Subcutaneous abdominal adipose tissue (tissue), 5 donors: ENCODE measurements around the gene NNMT.
A peak's percentile ranks its signal among the peaks of the same experiment; 100 is the strongest.

Source experiments
- H3K27ac ChIP-seq: one replicate; pipeline ENCODE4 v1.7.0; 2013; ENCODE audit warnings: low read depth, mild to moderate bottlenecking, inconsistent platforms, low read length, moderate library complexity
- H3K27me3 ChIP-seq, 5 donors: one replicate each; pipeline ENCODE4 v1.7.0; 2013; ENCODE audit warnings: low read length in 5 of 5, inconsistent platforms in 1 of 5; ENCODE audit not compliant: control insufficient read depth in 5 of 5, insufficient read depth in 4 of 5
- H3K36me3 ChIP-seq, 5 donors: one replicate each; pipeline ENCODE4 v1.7.0; 2013; ENCODE audit warnings: low read length in 5 of 5; ENCODE audit not compliant: control insufficient read depth in 5 of 5, insufficient read depth in 5 of 5
- H3K4me1 ChIP-seq, 5 donors: one replicate each; pipeline ENCODE4 v1.7.0; 2013; ENCODE audit warnings: low read length in 5 of 5, mild to moderate bottlenecking in 3 of 5, moderate library complexity in 1 of 5; ENCODE audit not compliant: control insufficient read depth in 5 of 5, insufficient read depth in 5 of 5
- H3K4me3 ChIP-seq, 5 donors: one replicate each; pipeline ENCODE4 v1.7.0; 2013; ENCODE audit warnings: low read length in 5 of 5, low read depth in 1 of 5
- H3K9ac ChIP-seq, 5 donors: one replicate each; pipeline ENCODE4 v1.7.0; 2013; ENCODE audit warnings: low read length in 5 of 5, mild to moderate bottlenecking in 4 of 5, moderate library complexity in 3 of 5
- H3K9me3 ChIP-seq, 5 donors: one replicate each; pipeline ENCODE4 v1.7.0; 2013; ENCODE audit warnings: low read length in 5 of 5; ENCODE audit not compliant: control insufficient read depth in 5 of 5
- donor health status: healthy.
- donor health status: healthy.
- donor health status: healthy.
- donor health status: healthy.
- donor health status: healthy.

Gene NNMT

DNA sequence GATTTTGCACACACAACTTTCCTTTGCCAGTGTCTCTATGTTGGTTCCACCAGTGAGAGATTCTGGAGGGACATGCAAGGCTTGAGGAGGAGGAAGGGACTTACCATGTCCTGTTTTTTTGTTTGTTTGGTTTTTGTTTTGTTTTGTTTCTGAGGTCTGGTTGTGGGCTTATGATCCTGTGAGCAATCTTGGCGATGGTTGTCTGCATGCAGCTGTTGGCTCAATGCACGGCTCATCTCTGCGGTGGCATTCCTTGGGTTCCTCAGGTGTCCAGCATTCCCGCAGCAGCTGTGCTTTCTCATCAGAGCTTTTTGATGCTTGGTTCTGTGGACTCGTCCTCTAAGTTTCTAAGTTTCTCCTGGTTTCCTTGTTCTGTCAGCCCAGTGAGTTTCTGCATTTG lies 4.8 kb upstream of the NNMT start:
- Histone ChIP-seq H3K9me3 (no peaks in the 10 kb centered on the region), H3K36me3 (no peaks in the 10 kb centered on the region), H3K27ac (peak overlapping the region; percentile 99), H3K9ac (peak overlapping the region in 3 of 5 donors; percentile 55 to 75 (median 62)), H3K27me3 (no peaks in the 10 kb centered on the region), H3K4me1 (peaks cover 5 to 48% (median 21%) of the 10 kb centered on the region in 5 donors), H3K4me3 (peak overlapping the region; percentile 13 to 54 (median 48))

DNA sequence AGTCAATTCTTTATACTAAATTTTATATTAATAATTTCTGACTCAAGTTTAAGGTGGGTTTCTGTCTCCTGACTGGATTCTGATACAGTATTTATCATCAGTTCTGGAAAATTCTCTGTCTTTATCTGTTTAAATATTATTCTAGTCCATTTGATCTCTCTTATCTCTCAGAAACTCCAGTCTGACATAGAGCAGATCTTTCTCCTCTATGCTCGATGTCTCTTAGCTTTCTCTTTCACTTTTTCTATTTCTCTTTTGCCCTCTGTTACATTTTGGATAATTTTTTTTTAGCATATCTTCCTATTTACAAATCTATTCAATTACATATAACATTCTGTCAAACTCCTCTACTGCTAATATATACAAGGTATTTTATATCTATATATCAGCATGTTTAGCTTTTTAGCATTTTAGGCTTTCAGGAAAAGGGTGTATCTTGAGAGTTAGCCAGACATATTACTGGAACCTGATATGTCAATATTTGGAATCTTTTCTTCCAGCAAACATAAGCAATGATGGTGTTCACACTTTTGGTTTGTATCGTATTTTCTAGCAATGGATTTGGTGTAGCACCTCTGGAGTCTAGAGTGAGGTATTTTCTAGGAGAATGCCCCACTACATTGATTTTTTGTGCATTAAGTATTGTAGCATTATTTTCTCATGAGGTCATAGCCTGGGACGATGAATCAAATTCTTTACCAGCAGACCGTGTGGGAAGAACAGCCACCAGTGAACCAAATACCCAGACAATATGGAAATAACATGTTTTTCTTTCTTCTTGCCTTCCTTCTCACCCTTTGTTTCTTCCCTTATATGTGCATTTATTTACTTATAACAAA lies 4.1 kb upstream of the NNMT start:
- Histone ChIP-seq H3K9ac (peak overlapping the region in 4 of 5 donors; percentile 15 to 75 (median 58)), H3K27me3 (no peaks in the 10 kb centered on the region), H3K36me3 (no peaks in the 10 kb centered on the region), H3K4me1 (peaks cover 5 to 48% (median 27%) of the 10 kb centered on the region in 5 donors), H3K4me3 (peak overlapping the region in 4 of 5 donors; percentile 39 to 54 (median 50)), H3K27ac (peak overlapping the region; percentile 99), H3K9me3 (no peaks in the 10 kb centered on the region)

DNA sequence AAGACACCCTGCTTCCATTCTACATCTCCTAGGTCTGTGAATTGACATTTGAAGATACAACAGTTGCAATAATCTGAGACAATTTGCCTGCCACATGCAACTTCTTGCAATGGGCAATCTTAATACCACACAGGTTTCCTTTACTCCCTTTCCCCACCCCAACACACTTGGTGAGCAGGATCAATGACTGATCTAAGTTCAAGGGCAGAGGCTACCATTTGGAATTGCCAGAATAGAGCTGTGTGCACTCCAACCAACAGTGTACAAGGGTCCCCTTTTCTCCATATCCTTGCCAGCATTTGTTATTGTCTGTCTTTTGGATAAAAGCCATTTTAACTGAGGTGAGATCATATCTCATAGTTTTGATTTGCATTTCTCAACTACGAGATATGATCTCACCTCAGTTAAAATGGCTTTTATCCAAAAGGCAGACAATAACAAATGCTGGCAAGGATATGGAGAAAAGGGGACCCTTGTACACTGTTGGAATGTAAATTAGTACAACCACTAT lies 2.9 kb upstream of the NNMT start:
- no peak overlapping the region for H3K4me3 ChIP-seq

DNA sequence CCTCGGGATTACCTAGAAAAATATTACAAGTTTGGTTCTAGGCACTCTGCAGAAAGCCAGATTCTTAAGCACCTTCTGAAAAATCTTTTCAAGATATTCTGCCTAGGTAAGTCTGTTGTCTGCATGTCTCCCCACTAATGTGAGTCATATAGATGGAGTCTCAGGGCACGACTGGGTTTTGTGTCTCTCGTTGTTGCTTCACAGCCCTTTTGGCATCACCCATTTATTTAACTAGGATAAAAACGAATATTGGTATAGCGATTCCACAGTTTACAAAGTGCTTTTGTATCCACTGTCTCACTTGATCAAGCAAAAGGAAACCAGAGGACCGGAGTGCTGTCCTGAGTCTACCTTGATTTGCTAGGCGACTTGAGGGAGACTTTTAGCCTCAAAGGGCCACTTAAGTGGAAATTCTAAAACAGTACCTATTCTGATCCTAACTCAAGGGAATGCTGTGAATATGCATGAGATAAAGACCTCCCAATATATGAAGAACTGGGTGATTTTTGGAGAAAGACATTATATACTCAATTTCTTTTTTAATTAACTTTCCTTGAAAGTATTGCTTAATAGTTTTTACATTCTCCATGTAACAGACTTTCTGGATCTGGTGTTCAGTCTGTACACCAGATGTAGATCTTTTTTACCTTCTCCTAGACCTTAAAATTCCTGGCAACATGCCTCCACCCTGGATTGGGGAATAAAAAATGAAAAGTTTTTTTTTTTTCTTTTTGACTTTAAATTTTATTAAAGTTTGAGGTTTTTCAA lies 590 bp downstream of the NNMT start:
- Histone ChIP-seq H3K9me3 (peaks cover 0 to 14% (median 9%) of the 10 kb centered on the region in 5 donors), H3K36me3 (peaks cover 17 to 31% (median 22%) of the 10 kb centered on the region in 5 donors), H3K4me1 (peaks cover 5 to 41% (median 33%) of the 10 kb centered on the region in 5 donors), H3K27me3 (no peaks in the 10 kb centered on the region), H3K27ac (peak overlapping the region; percentile 99), H3K4me3 (peak overlapping the region; percentile 70 to 90 (median 87)), H3K9ac (peak overlapping the region; percentile 82 to 98 (median 89))

More for the DNA sequence above, 2.9 kb upstream of the NNMT start:
- Histone ChIP-seq H3K27me3 (no peaks in the 10 kb centered on the region), H3K27ac (peak overlapping the region; percentile 99), H3K9me3 (no peaks in the 10 kb centered on the region), H3K36me3 (peaks cover 0 to 6% (median 4%) of the 10 kb centered on the region in 5 donors), H3K4me1 (peaks cover 5 to 50% (median 33%) of the 10 kb centered on the region in 5 donors), H3K9ac (peak overlapping the region in 2 of 5 donors; percentile 33 to 55)

DNA sequence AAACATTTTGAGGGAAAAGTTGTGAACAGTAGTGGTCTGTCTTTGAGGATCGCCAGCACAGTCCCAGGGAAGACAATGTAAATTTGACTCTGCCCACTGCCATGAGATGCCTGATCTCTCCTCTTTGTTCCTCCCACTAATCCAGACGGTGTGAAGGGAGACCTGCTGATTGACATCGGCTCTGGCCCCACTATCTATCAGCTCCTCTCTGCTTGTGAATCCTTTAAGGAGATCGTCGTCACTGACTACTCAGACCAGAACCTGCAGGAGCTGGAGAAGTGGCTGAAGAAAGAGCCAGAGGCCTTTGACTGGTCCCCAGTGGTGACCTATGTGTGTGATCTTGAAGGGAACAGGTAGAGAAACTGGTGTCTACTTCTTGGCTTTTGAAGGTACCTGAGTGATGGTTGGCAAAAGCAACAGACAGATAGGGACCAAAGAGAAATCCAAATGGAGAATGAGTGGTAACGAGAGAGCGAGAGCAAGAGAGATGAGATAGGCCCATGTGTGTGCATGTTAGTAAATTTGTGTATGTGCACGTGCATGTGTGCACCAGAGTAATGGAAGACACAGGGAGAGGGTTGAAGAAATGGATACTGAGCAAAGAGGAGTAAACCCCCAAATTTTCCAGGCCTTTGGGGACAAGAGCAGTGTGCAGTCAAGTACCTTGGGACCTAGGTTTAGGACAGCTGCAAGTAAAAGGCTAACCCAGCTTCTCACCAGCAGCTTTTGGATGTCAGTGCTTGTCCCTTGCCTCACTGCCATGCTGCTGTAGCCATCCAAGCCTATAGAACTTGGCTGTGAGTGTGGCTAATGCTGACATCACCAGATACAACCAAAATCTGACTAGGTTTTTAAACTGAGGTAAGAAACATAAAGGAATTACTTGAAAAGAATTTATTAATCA lies 1.9 kb downstream of the NNMT start:
- H3K36me3 ChIP-seq: peaks cover 17 to 35% (median 22%) of the 10 kb centered on the region in 5 donors
- H3K9ac ChIP-seq: peak overlapping the region in 4 of 5 donors; percentile 82 to 98 (median 92)
- peak overlapping the region; percentile 70 to 90 (median 87) for H3K4me3 ChIP-seq

DNA sequence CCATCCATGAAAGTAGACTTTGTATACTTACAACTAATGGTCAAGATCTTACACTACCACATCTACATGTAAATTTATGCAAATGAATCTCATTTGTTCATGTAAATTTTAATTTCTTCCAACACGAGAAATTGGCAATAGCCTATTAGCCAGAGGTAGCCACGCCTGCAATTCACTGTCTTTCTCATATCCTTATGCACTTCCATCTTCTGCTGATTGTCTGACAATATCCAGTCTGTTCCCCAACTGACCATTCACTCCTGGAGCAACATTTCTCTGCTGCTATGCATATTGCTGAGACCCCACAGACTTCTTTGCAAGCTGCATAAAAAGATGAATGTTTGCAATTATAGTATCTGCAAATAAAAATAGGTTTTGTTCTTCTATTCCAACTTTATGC lies 2.5 kb downstream of the NNMT start:
- peaks cover 0 to 17% (median 9%) of the 10 kb centered on the region in 5 donors for H3K9me3 ChIP-seq
- peak overlapping the region; percentile 70 to 90 (median 87) for H3K4me3 ChIP-seq
- peak overlapping the region in 3 of 5 donors; percentile 82 to 98 (median 89) for H3K9ac ChIP-seq
- no peaks in the 10 kb centered on the region for H3K27me3 ChIP-seq
- peaks cover 17 to 35% (median 22%) of the 10 kb centered on the region in 5 donors for H3K36me3 ChIP-seq
- peak overlapping the region; percentile 99 for H3K27ac ChIP-seq
- peaks cover 0 to 38% (median 29%) of the 10 kb centered on the region in 5 donors for H3K4me1 ChIP-seq

More for the DNA sequence above, 1.9 kb downstream of the NNMT start:
- H3K27ac ChIP-seq: peak overlapping the region; percentile 99
- H3K4me1 ChIP-seq: peaks cover 0 to 34% (median 29%) of the 10 kb centered on the region in 5 donors
- H3K27me3 ChIP-seq: no peaks in the 10 kb centered on the region
- peaks cover 0 to 17% (median 9%) of the 10 kb centered on the region in 5 donors for H3K9me3 ChIP-seq

DNA sequence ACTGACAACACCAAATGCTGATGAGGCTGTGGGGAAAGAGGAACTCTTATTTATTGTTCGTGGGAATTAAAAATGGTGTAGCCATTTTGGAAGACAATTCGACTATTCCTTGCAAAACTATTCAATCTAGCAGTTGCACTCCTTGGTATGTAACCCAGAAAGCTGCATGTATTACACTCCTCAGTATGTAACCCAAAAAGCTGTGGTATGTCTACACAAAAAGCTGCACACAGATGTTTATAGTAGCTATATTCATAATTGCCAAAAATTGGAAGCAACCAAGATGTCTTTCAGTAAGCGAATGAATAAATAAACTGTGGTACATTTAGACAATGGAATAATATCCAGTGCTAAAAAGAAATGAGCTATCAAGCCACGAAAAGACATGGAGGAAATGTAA lies 4.9 kb downstream of the NNMT start:
- Histone ChIP-seq H3K27ac (no peak overlapping the region), H3K4me1 (peaks cover 0 to 39% (median 23%) of the 10 kb centered on the region in 5 donors), H3K27me3 (no peaks in the 10 kb centered on the region), H3K9ac (no peak overlapping the region), H3K4me3 (peak overlapping the region; percentile 70 to 90 (median 87)), H3K9me3 (peaks cover 0 to 17% (median 9%) of the 10 kb centered on the region in 5 donors), H3K36me3 (peaks cover 18 to 40% (median 22%) of the 10 kb centered on the region in 5 donors)

DNA sequence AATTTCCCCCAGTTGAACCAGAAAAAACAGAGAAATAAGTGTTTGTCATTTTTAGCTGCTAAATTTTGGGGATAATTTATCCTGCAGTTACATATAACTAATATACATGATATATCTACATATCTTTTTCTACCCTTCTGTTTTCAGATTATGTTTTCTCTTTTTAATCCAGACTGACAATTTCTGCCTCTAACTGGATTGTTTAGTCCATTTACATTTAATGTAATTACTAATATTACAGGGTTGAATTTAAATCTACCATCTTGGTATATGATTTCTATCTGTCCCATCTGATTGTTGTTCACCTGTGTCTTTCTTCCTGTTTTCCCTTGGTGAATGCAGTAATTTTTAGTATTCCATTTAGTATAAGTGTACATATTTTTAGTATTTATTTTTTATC lies 5.7 kb downstream of the NNMT start:
- H3K9me3 ChIP-seq: peaks cover 0 to 17% (median 9%) of the 10 kb centered on the region in 5 donors
- H3K4me3 ChIP-seq: peak overlapping the region in 3 of 5 donors; percentile 29 to 87 (median 78)
- H3K9ac ChIP-seq: no peak overlapping the region
- H3K36me3 ChIP-seq: peaks cover 18 to 40% (median 22%) of the 10 kb centered on the region in 5 donors
- no peak overlapping the region for H3K27ac ChIP-seq
- no peaks in the 10 kb centered on the region for H3K27me3 ChIP-seq
- peaks cover 2 to 44% (median 24%) of the 10 kb centered on the region in 5 donors for H3K4me1 ChIP-seq

DNA sequence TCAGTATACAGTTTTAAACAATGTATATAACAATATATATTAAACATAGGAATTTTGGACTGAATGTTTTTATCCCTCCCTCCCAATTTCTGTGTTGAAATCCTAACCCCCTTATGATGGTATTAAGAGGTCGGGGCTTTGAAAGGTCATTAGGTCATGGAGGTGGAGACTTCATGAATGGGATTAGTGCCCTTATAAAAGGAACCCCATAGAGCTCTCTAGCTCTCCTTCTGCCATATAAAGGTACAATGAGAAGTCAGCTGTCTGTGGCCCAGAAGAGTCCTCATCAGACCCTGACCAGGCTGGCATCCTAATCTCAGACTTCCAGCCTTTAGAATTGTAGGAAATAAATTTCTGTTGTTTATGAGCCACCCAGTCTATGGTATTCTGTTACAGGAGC lies 6.5 kb downstream of the NNMT start:
- no peak overlapping the region for H3K9ac ChIP-seq
- no peaks in the 10 kb centered on the region for H3K27me3 ChIP-seq
- H3K36me3 ChIP-seq: peaks cover 18 to 40% (median 22%) of the 10 kb centered on the region in 5 donors
- H3K4me3 ChIP-seq: peak overlapping the region in 2 of 5 donors; percentile 15 to 43
- H3K27ac ChIP-seq: no peak overlapping the region
- H3K4me1 ChIP-seq: peaks cover 4 to 51% (median 32%) of the 10 kb centered on the region in 5 donors
- peaks cover 0 to 17% (median 9%) of the 10 kb centered on the region in 5 donors for H3K9me3 ChIP-seq
